Testis (tissue), 3 donors: ENCODE results near the gene CD300LF. TPM values are rescaled to one million over a fixed set of nuclear protein-coding genes. Genes with fewer than 3 reads are reported as not detected.
A peak's percentile ranks its signal among the peaks of the same experiment; 100 is the strongest.

Source experiments
- DNase-seq: peaks from one replicate; pipeline ENCODE4 v3.0.0-alpha.2; 2019
- H3K27ac ChIP-seq, 2 donors: fragments of 200-600 bp; sonication (generic); one replicate each; pipeline ENCODE4 v1.5.1; 2019
- H3K27me3 ChIP-seq: fragments of 200-600 bp; sonication (generic); one replicate; pipeline ENCODE4 v1.5.1; 2019
- H3K36me3 ChIP-seq: fragments of 200-600 bp; sonication (generic); one replicate; pipeline ENCODE4 v1.5.1; 2017; ENCODE audit warnings: low read depth; ENCODE audit errors: missing control alignments
- H3K4me1 ChIP-seq: fragments of 200-600 bp; sonication (generic); one replicate; pipeline ENCODE4 v1.5.1; 2019
- H3K4me3 ChIP-seq, 2 donors: fragments of 200-600 bp; sonication (generic); one replicate each; pipeline ENCODE4 v1.5.1; 2017 to 2019
- H3K9me3 ChIP-seq: fragments of 200-600 bp; sonication (generic); one replicate; pipeline ENCODE4 v1.5.1; 2017
- POLR2A ChIP-seq: fragments of 450-650 bp; IDR thresholded peaks from one replicate; pipeline ENCODE4 v1.6.1; 2017; ENCODE audit warnings: antibody characterized with exemption, mild to moderate bottlenecking, moderate library complexity
- WGBS, 2 donors: methylation state at CpG; one replicate each; pipeline ENCODE4 v1.1.5; 2018; 5-methylcytosine and 5-hydroxymethylcytosine counted together
- intact Hi-C: fragments of 100-400 bp; cut with DNase I; formaldehyde crosslinking; loops from one replicate; pipeline ENCODE4 v1.15.1; 2023; ENCODE audit warnings: low total_unique reads
- polyA plus RNA-seq: library from polyadenylated mRNA; stranded (reverse); fragments of 350-450 nt; fragmentation: Illumina TruSeq; extraction: RNeasy Lipid Tissue Mini Kit (QIAGEN cat#74804); gene quantifications from one replicate; pipeline ENCODE4 v1.2.3, GENCODE V29; 2014; ENCODE audit warnings: low read depth, low replicate concordance; ENCODE audit not compliant: insufficient read depth
- total RNA-seq, 2 donors: library from RNA; depleted of rRNA; stranded (reverse); fragments of >200 nt; gene quantifications; one replicate each; pipeline ENCODE4 v1.2.3, GENCODE V29; 2016
- TF ChIP-seq, protein P1 (sequence below), 3 experiments: fragments of 450-650 bp in 2 of 3; fragments of 200-600 bp in 1 of 3; sonication (generic) in 1 of 3; IDR thresholded peaks; one replicate each; pipeline ENCODE4 v1.5.1; 2016 to 2019; ENCODE audit warnings: antibody characterized with exemption in 3 of 3, mild to moderate bottlenecking in 2 of 3, moderate library complexity in 1 of 3

Gene CD300LF
- total and polyA plus RNA-seq, 3 donors from 2014 or later, result 0.43 to 1.1 (median 0.79) TPM

DNA sequence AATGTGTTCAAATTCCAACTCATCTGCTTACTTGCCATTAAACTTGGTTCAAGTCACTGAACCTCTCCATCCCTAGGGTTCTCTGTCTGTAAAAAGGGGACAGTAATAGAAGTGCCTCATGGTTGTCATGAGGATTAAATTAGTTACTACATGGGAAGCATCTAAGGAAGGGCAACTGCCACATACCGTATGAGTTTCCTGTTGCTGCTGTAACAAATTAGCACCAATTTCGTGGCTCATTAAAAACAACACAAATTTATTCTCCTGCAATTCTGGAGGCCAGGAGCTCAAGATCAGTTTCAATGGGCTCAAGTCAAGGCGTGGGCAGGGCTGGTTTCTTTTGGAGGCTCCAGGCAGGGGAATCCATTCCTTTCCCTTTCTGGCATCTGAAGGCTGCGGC is 18.6 kb downstream of the CD300LF start:
- TF ChIP-seq, protein P1, sequence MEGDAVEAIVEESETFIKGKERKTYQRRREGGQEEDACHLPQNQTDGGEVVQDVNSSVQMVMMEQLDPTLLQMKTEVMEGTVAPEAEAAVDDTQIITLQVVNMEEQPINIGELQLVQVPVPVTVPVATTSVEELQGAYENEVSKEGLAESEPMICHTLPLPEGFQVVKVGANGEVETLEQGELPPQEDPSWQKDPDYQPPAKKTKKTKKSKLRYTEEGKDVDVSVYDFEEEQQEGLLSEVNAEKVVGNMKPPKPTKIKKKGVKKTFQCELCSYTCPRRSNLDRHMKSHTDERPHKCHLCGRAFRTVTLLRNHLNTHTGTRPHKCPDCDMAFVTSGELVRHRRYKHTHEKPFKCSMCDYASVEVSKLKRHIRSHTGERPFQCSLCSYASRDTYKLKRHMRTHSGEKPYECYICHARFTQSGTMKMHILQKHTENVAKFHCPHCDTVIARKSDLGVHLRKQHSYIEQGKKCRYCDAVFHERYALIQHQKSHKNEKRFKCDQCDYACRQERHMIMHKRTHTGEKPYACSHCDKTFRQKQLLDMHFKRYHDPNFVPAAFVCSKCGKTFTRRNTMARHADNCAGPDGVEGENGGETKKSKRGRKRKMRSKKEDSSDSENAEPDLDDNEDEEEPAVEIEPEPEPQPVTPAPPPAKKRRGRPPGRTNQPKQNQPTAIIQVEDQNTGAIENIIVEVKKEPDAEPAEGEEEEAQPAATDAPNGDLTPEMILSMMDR (IDR thresholded peaks at IDR 0.05), result no peak
- intact Hi-C loops, result no loop called here

DNA sequence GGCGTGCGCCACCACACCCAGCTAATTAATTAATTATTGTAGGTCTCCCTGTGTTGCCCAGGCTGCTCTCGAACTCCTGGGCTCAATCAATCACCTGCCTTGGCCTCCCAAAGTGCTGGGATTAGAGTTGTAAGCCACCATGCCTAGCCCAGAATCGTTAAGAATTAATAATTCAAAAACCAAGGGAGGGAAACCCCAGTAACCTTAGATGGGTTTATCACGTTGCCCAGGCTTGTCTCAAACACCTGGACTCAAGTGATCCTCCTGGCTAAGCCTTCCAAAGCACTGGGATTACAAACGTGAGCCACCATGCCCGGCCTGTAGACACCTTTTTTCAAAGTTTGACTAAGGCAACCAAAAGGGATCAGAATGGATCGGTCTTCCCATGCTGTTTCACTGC is 21.6 kb downstream of the CD300LF start:
- H3K27ac ChIP-seq, result no peak overlapping the region
- H3K9me3 ChIP-seq, result no peaks in the 10 kb centered on the region
- 85 to 89% methylated on average over 8 of the region's 8 CpGs for WGBS, 2 donors
- TF ChIP-seq, protein P1 (IDR thresholded peaks at IDR 0.05), result no peak
- TF ChIP-seq POLR2A, result no peak
- H3K4me3 ChIP-seq, result no peak overlapping the region
- intact Hi-C loops, result no loop called here
- no peaks in the 10 kb centered on the region for H3K27me3 ChIP-seq
- H3K4me1 ChIP-seq, result no peaks in the 10 kb centered on the region
- H3K36me3 ChIP-seq, result no peaks in the 10 kb centered on the region
- no peak for DNase-seq

More for the DNA sequence above, 18.6 kb downstream of the CD300LF start:
- Histone ChIP-seq H3K4me3 (no peak overlapping the region), H3K9me3 (no peaks in the 10 kb centered on the region), H3K27ac (no peak overlapping the region), H3K36me3 (no peaks in the 10 kb centered on the region), H3K27me3 (no peaks in the 10 kb centered on the region), H3K4me1 (no peaks in the 10 kb centered on the region)
- 84 to 86% methylated on average over 4 of the region's 4 CpGs for WGBS, 2 donors
- no peak for DNase-seq

DNA sequence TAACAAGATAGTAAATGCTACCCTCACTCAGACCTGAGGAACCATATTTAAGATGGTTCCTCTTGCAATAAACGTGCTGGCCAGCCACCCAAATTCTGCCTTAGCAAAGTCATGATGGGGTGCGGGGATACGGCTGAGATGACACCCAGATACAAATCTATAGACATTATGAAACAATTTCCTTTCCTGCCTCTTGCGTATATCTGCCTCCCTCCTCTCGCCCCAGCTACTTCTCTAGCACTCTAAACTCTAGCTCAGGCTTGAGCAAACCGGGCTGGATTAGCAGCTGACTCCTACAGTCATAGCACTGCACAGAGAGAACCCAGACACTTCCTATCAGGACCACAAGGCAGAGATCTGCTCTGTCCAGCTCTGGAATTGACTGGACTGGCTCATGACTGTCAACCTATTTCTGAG is 22.3 kb downstream of the CD300LF start:
- Histone ChIP-seq H3K27ac (no peak overlapping the region), H3K36me3 (no peaks in the 10 kb centered on the region), H3K9me3 (no peaks in the 10 kb centered on the region), H3K4me3 (no peak overlapping the region), H3K27me3 (no peaks in the 10 kb centered on the region), H3K4me1 (no peaks in the 10 kb centered on the region)
- TF ChIP-seq, protein P1 (IDR thresholded peaks at IDR 0.05), result no peak
- peak; percentile 43 for DNase-seq
- 74 to 75% methylated on average over 6 of the region's 6 CpGs for WGBS, 2 donors
- intact Hi-C loops, result no loop called here

DNA sequence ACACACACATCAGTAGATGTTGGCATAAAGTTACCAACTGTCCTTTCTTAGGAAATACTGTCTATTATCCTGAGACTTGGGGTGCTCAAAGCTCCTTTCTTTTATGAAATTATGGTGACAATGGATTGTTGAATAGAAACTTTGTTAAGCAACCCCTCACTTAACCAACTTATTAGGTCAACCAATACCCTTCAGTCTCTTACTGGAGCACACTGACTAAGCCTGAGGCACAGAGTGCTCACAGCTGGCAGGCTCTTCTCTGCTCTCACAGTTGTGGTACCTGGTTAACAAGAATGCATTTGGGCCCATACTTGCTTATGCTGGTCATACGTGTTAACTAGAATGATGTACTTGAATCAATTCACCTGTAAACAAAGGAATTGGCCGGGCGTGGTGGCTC is 24.8 kb downstream of the CD300LF start:
- Histone ChIP-seq H3K36me3 (no peaks in the 10 kb centered on the region), H3K4me3 (no peak overlapping the region), H3K9me3 (no peaks in the 10 kb centered on the region), H3K27me3 (no peaks in the 10 kb centered on the region), H3K4me1 (no peaks in the 10 kb centered on the region), H3K27ac (no peak overlapping the region)
- intact Hi-C loops, result no loop called here
- TF ChIP-seq, protein P1 (IDR thresholded peaks at IDR 0.05), result no peak
- no peak for TF ChIP-seq POLR2A
- no peak for DNase-seq
- WGBS, 2 donors, result 91% methylated on average over 3 of the region's 3 CpGs

DNA sequence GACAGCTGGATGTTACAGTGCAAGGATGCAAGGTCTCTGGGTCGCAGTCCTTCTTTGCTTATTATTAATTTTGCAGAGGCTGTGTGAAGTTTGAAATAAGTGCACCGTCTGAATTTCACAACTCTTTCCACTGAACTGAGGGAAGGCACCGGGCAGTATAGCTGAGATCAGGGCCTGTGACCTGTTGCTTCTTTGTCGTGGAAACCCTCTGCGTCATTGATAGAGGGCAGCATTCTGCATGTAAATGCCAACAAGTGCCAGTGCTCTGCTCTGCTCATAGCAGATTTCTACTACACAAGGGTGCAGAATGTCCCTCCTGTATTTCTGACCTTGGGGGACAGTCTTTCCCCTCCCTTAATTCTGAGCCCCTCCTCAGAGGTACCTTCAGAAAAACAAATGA is 26.0 kb downstream of the CD300LF start:
- Histone ChIP-seq H3K27ac (no peak overlapping the region), H3K36me3 (no peaks in the 10 kb centered on the region), H3K4me1 (no peaks in the 10 kb centered on the region), H3K4me3 (no peak overlapping the region), H3K27me3 (no peaks in the 10 kb centered on the region), H3K9me3 (no peaks in the 10 kb centered on the region)
- TF ChIP-seq POLR2A, result no peak
- TF ChIP-seq, protein P1 (IDR thresholded peaks at IDR 0.05), result no peak
- DNase-seq, result no peak
- intact Hi-C loops, result no loop called here
- WGBS, 2 donors, result 66 to 84% methylated on average over 5 of the region's 5 CpGs
